22Rv1 (cell line): ENCODE measurements around the gene LRRC3C.

Source experiments
- H3K27ac ChIP-seq: fragments of 450-650 bp; 2 replicates; pipeline ENCODE4 v1.5.1; 2017
- ZFX ChIP-seq: fragments of 450-650 bp; IDR thresholded peaks from 2 replicates; pipeline ENCODE4 v1.6.1; 2017; ENCODE audit warnings: antibody characterized with exemption, borderline replicate concordance
- TF ChIP-seq, protein P1 (sequence below): fragments of 450-650 bp; IDR thresholded peaks from 2 replicates; pipeline ENCODE4 v1.5.1; 2017; ENCODE audit warnings: mild to moderate bottlenecking

Gene LRRC3C

GRCh38 chr17:39952680-39953470 lies 25.3 kb downstream of the LRRC3C start:
- peak overlapping the region; percentile 62 for H3K27ac ChIP-seq

DNA sequence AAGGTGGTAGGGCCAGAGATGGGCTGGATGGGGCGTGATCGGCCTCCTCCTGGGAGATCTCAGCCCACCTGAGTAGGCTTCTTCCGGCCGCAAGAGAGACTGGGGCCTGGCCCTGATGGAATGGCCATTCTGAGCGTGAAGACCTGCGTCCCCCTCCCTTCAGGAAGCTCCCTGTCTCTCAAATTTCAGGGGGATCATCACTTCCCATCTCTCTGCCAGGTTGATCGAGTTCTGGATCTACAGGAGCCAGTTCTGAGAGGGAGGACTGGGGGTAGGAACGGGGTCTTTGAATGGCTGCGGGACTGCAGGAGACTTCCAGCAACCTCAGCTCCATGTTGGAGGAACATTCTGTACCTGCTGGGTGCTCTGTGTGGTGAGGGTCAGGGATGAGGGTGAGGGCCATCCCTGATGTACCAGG lies 25.9 kb downstream of the LRRC3C start:
- TF ChIP-seq, protein P1, sequence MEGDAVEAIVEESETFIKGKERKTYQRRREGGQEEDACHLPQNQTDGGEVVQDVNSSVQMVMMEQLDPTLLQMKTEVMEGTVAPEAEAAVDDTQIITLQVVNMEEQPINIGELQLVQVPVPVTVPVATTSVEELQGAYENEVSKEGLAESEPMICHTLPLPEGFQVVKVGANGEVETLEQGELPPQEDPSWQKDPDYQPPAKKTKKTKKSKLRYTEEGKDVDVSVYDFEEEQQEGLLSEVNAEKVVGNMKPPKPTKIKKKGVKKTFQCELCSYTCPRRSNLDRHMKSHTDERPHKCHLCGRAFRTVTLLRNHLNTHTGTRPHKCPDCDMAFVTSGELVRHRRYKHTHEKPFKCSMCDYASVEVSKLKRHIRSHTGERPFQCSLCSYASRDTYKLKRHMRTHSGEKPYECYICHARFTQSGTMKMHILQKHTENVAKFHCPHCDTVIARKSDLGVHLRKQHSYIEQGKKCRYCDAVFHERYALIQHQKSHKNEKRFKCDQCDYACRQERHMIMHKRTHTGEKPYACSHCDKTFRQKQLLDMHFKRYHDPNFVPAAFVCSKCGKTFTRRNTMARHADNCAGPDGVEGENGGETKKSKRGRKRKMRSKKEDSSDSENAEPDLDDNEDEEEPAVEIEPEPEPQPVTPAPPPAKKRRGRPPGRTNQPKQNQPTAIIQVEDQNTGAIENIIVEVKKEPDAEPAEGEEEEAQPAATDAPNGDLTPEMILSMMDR: no peak
- peak overlapping the region; percentile 62 for H3K27ac ChIP-seq

More at GRCh38 chr17:39952680-39953470, 25.3 kb downstream of the LRRC3C start:
- TF ChIP-seq, protein P1: no peak
- no peak for TF ChIP-seq ZFX

- no peak overlapping the region for H3K27ac ChIP-seq
- TF ChIP-seq ZFX: no peak
- TF ChIP-seq, protein P1: no peak
These were observed 27.3 kb downstream of the LRRC3C start for GRCh38 chr17:39954876-39955275.

DNA sequence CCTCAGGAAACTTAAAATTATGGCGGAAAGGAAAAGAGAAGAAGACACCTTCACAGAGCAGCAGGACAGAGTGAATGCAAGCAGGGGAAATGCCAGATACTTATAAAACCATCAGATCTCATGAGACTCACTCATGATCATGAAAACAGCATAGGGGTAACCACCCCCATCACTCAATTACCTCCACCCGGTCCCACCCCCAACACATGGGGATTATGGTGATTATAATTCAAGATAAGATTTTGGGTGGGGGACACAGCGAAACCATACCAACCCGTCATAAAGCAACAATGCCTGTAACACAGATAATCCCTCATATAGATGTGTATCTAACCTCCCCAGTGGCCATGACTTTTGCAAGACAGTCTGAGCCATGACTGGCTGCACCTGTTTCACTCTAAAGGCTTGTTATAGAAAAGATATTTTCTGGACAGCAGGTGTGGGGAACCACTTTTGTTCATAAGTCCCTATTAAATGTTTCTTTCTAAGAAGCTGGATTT lies 28.2 kb downstream of the LRRC3C start:
- H3K27ac ChIP-seq: no peak overlapping the region
- TF ChIP-seq, protein P1: no peak
- no peak for TF ChIP-seq ZFX

DNA sequence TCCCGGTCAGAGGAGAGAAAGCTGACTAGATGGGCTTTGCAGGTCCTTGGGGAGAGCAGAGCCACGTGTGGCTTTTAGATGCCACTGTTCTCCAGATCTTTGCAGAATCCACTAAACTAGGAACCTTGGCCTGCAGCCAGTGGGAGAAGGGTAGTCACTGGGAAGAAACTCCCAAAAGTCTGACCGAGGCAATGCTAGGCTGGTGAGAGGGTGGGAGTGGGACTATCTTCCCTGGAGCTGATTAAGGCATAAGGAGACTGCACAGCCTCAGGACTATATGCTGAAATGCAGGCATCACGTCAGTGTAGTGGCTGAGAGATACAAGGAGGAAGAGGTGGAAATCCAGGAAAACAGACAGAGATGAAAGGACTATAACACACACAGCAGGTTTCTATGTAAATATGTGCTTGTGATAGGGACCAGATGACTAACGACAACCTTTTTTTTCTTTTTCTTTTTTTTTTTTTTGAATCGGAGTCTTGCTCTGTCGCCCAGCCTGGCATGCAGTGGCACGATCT lies 33.1 kb downstream of the LRRC3C start:
- TF ChIP-seq, protein P1: no peak
- TF ChIP-seq ZFX: no peak
- no peak overlapping the region for H3K27ac ChIP-seq

GRCh38 chr17:39962642-39963220 lies 35.2 kb downstream of the LRRC3C start, which contains the start of gene GSDMA:
TSS of gene GSDMA (plus strand) at chr17:39963004. CDS start at chr17:39965688, 2,684 bp downstream.
- TF ChIP-seq ZFX: no peak
- TF ChIP-seq, protein P1: no peak
- no peak within 1 kb of the TSS for H3K27ac ChIP-seq

GRCh38 chr17:39963829-39964228 lies 36.3 kb downstream of the LRRC3C start:
- H3K27ac ChIP-seq: no peak overlapping the region
- TF ChIP-seq ZFX: no peak
- TF ChIP-seq, protein P1: no peak
